Hepatocyte (in vitro differentiated cells): ENCODE measurements around the gene MAGI1.

Experiments used
- EZH2 ChIP-seq: fragments of 200-600 bp; sonication (generic); IDR thresholded peaks from 2 replicates; pipeline ENCODE4 v1.6.1; 2016; ENCODE audit warnings: antibody characterized with exemption, mild to moderate bottlenecking, borderline replicate concordance
- TF ChIP-seq, protein P1 (sequence below): fragments of 200-600 bp; sonication (generic); IDR thresholded peaks from 2 replicates; pipeline ENCODE4 v1.5.1; 2016; ENCODE audit warnings: antibody characterized with exemption, mild to moderate bottlenecking; ENCODE audit not compliant: poor library complexity

DNA sequence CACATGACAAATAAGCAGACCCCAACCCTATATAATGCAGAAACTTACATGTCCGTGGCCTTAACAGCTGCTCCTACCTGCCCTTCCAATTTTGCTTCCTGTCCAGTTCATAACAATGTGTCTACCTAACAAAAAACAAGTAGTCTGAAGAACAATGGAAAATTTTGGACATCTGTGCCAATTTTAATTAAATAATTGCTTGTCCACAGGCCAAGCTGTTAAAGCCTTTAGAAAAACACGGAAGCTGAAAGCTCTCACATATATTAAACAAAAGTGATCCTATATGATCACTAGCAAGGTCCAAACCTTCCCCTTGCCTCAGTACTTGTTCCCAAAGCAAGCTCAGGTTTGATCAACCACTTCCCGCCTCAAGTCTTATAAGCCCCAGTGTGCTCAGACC, 37.1 kb downstream of the MAGI1 start:
- TF ChIP-seq EZH2: no peak
- TF ChIP-seq, protein P1, sequence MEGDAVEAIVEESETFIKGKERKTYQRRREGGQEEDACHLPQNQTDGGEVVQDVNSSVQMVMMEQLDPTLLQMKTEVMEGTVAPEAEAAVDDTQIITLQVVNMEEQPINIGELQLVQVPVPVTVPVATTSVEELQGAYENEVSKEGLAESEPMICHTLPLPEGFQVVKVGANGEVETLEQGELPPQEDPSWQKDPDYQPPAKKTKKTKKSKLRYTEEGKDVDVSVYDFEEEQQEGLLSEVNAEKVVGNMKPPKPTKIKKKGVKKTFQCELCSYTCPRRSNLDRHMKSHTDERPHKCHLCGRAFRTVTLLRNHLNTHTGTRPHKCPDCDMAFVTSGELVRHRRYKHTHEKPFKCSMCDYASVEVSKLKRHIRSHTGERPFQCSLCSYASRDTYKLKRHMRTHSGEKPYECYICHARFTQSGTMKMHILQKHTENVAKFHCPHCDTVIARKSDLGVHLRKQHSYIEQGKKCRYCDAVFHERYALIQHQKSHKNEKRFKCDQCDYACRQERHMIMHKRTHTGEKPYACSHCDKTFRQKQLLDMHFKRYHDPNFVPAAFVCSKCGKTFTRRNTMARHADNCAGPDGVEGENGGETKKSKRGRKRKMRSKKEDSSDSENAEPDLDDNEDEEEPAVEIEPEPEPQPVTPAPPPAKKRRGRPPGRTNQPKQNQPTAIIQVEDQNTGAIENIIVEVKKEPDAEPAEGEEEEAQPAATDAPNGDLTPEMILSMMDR: no peak
